Measurements from ENCODE around the gene LKAAEAR1. TPM values are rescaled to one million over a fixed set of nuclear protein-coding genes. Genes with fewer than 3 reads are reported as not detected.

LKAAEAR1 gene
- total and polyA plus RNA-seq, 2 of the 13 experiments (the other 11 are each of a cell fraction or from before 2014, with no cell fraction given): not detected

GRCh38 chr20:64079273-64080012 lies 4.8 kb downstream of the LKAAEAR1 start, which contains the start of gene RGS19 (continued):
- TF ChIP-seq HNF1B (CRISPR knock-in tag; IDR thresholded peaks at IDR 0.05) (peak; percentile 66; the same call in 1 of the 2 replicates), ATRX (CRISPR knock-in tag; IDR thresholded peaks at IDR 0.05; ENCODE audit: borderline replicate concordance) (no peak), ZBTB4 (CRISPR knock-in tag; IDR thresholded peaks at IDR 0.05; ENCODE audit: borderline replicate concordance) (no peak), DPF2 (CRISPR knock-in tag; IDR thresholded peaks at IDR 0.05; ENCODE audit: borderline replicate concordance, low read depth) (no peak), MBD4 (IDR thresholded peaks at IDR 0.05; ENCODE audit: borderline replicate concordance, low read length) (no peak), TCF7 (IDR thresholded peaks at IDR 0.05; ENCODE audit: low read depth) (no peak), MNT (IDR thresholded peaks at IDR 0.05) (no peak), SATB2 (CRISPR knock-in tag; IDR thresholded peaks at IDR 0.05) (no peak), ZNF768 (CRISPR knock-in tag; IDR thresholded peaks at IDR 0.05) (peak; percentile 15; the same call in 1 of the 2 replicates), TMF1 (CRISPR knock-in tag; IDR thresholded peaks at IDR 0.05; ENCODE audit: low read depth) (peak; percentile 41), MAFF (IDR thresholded peaks at IDR 0.05; ENCODE audit: low read depth, low read length) (no peak), ZNF570 (CRISPR knock-in tag; IDR thresholded peaks at IDR 0.05; ENCODE audit: borderline replicate concordance) (no peak), JUNB (CRISPR knock-in tag; IDR thresholded peaks at IDR 0.05; ENCODE audit: borderline replicate concordance) (no peak), RNF2 (conservative IDR thresholded peaks at IDR 0.05; ENCODE audit: low read depth) (no peak), ZFP36 (IDR thresholded peaks at IDR 0.05; ENCODE audit: borderline replicate concordance, low read depth, low read length, partially characterized antibody) (no peak), ZNF232 (CRISPR knock-in tag; IDR thresholded peaks at IDR 0.05; ENCODE audit: borderline replicate concordance) (no peak), GTF2F1 (IDR thresholded peaks at IDR 0.05; ENCODE audit: low read length) (no peak), ZNF605 (CRISPR knock-in tag; IDR thresholded peaks at IDR 0.05) (0 out of 2 replicates have a peak, but pooled peaks have one; percentile 59), WIZ (CRISPR knock-in tag; IDR thresholded peaks at IDR 0.05) (no peak), MATR3 (CRISPR knock-in tag; IDR thresholded peaks at IDR 0.05) (no peak), HDAC1 (CRISPR knock-in tag; IDR thresholded peaks at IDR 0.05) (0 out of 2 replicates have a peak, but pooled peaks have one; percentile 31), ZNF430 (CRISPR knock-in tag; IDR thresholded peaks at IDR 0.05) (no peak), FOSL2 (CRISPR knock-in tag; IDR thresholded peaks at IDR 0.05) (0 out of 2 replicates have a peak, but pooled peaks have one; percentile 14)
- TF ChIP-seq, protein P1, sequence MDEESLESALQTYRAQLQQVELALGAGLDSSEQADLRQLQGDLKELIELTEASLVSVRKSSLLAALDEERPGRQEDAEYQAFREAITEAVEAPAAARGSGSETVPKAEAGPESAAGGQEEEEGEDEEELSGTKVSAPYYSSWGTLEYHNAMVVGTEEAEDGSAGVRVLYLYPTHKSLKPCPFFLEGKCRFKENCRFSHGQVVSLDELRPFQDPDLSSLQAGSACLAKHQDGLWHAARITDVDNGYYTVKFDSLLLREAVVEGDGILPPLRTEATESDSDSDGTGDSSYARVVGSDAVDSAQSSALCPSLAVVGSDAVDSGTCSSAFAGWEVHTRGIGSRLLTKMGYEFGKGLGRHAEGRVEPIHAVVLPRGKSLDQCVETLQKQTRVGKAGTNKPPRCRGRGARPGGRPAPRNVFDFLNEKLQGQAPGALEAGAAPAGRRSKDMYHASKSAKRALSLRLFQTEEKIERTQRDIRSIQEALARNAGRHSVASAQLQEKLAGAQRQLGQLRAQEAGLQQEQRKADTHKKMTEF (CRISPR knock-in tag; IDR thresholded peaks at IDR 0.05): peak; percentile 86

Data from HepG2 (cell line).